HG03571 (cell line): ENCODE measurements around the gene SBF2.

ENCODE experiments used
- ATAC-seq: cut with Tn5 transposase; IDR thresholded peaks from one replicate; pipeline ENCODE4 v1.9.1; 2021; ENCODE audit not compliant: unreplicated experiment

The SBF2 gene

GRCh38 chr11:9823887-9824385 is 470.1 kb downstream of the SBF2 start:
- ATAC-seq, result no peak

GRCh38 chr11:9823439-9823838 is 470.6 kb downstream of the SBF2 start:
- ATAC-seq, result no peak

GRCh38 chr11:9821008-9821752 is 472.8 kb downstream of the SBF2 start:
- no peak for ATAC-seq

GRCh38 chr11:9820260-9820659 is 473.8 kb downstream of the SBF2 start:
- ATAC-seq, result no peak

- ATAC-seq, result no peak
Observed at GRCh38 chr11:9817191-9817590, 476.8 kb downstream of the SBF2 start.

GRCh38 chr11:9815486-9816136 is 478.4 kb downstream of the SBF2 start:
- ATAC-seq, result no peak

- ATAC-seq, result no peak
Observed at GRCh38 chr11:9814108-9814507, 479.9 kb downstream of the SBF2 start.

GRCh38 chr11:9808943-9809342 is 485.1 kb downstream of the SBF2 start:
- ATAC-seq, result no peak

- no peak for ATAC-seq
Observed at GRCh38 chr11:9806946-9807687, 486.9 kb downstream of the SBF2 start.

- no peak for ATAC-seq
Observed at GRCh38 chr11:9804419-9804902, 489.6 kb downstream of the SBF2 start.

- ATAC-seq, result no peak
Observed at GRCh38 chr11:9803685-9804418, 490.2 kb downstream of the SBF2 start.

- no peak for ATAC-seq
Observed at GRCh38 chr11:9802291-9802861, 491.6 kb downstream of the SBF2 start.

- ATAC-seq, result no peak
Observed at GRCh38 chr11:9799886-9800285, 494.1 kb downstream of the SBF2 start.

- no peak for ATAC-seq
Observed at GRCh38 chr11:9797300-9797699, 496.7 kb downstream of the SBF2 start.

GRCh38 chr11:9796854-9797253 is 497.2 kb downstream of the SBF2 start:
- no peak for ATAC-seq

GRCh38 chr11:9796266-9796665 is 497.8 kb downstream of the SBF2 start:
- no peak for ATAC-seq

GRCh38 chr11:9790703-9791102 is 503.3 kb downstream of the SBF2 start:
- ATAC-seq, result no peak

- no peak for ATAC-seq
Observed at GRCh38 chr11:9789910-9790309, 504.1 kb downstream of the SBF2 start.

GRCh38 chr11:9787981-9788521 is 506.0 kb downstream of the SBF2 start:
- no peak for ATAC-seq

- no peak for ATAC-seq
Observed at GRCh38 chr11:9787260-9787659, 506.8 kb downstream of the SBF2 start.
